Aorta (tissue), 5 donors: ENCODE results near the gene CTF1. TPM values are rescaled to one million over a fixed set of nuclear protein-coding genes. Genes with fewer than 3 reads are reported as not detected.

Experiments used
- ATAC-seq: fragments of 200-7000 bp; cut with Tn5 transposase; one replicate; pipeline ENCODE4 v1.9.1; 2022; ENCODE audit warnings: moderate library complexity; ENCODE audit not compliant: low FRiP score
- DNase-seq, 2 donors: peaks; one replicate each; pipeline ENCODE4 v3.0.0-alpha.2; 2020
- H3K27ac ChIP-seq, 2 donors: one replicate each; pipeline ENCODE4 v1.5.1; 2013; ENCODE audit warnings: low read length in 2 of 2, mild to moderate bottlenecking in 2 of 2, moderate library complexity in 2 of 2, control low read depth in 1 of 2, inconsistent platforms in 1 of 2, low read depth in 1 of 2
- H3K27me3 ChIP-seq, 2 donors: one replicate each; pipeline ENCODE4 v1.6.1; 2013; ENCODE audit warnings: control low read depth in 1 of 2, low read length in 1 of 2, mild to moderate bottlenecking in 1 of 2, moderate library complexity in 1 of 2; ENCODE audit not compliant: insufficient read depth in 2 of 2, control insufficient read depth in 1 of 2
- H3K36me3 ChIP-seq, 2 donors: one replicate each; pipeline ENCODE4 v1.6.1; 2013; ENCODE audit warnings: control low read depth in 1 of 2, low read length in 1 of 2, mild to moderate bottlenecking in 1 of 2; ENCODE audit not compliant: insufficient read depth in 2 of 2, control insufficient read depth in 1 of 2
- H3K4me1 ChIP-seq, 2 donors: one replicate each; pipeline ENCODE4 v1.6.1; 2013; ENCODE audit warnings: low read length in 2 of 2, control low read depth in 1 of 2, mild to moderate bottlenecking in 1 of 2, moderate library complexity in 1 of 2; ENCODE audit not compliant: insufficient read depth in 2 of 2, control insufficient read depth in 1 of 2
- H3K4me3 ChIP-seq, 2 donors: one replicate each; pipeline ENCODE4 v1.5.1; 2013; ENCODE audit warnings: low read length in 2 of 2, control low read depth in 1 of 2, mild to moderate bottlenecking in 1 of 2
- H3K9me3 ChIP-seq: one replicate; pipeline ENCODE4 v1.6.1; 2013; ENCODE audit warnings: mild to moderate bottlenecking, low read length; ENCODE audit not compliant: control insufficient read depth
- WGBS, 2 donors: extraction: QIAGEN DNeasy Blood & Tissue Kit; methylation state at CpG; one replicate each; pipeline ENCODE4 v1.1.7; 2013; 5-methylcytosine and 5-hydroxymethylcytosine counted together
- intact Hi-C, 2 donors: fragments of 100-400 bp; cut with DNase I; formaldehyde crosslinking; loops; one replicate each; pipeline versions ENCODE4 v1.14.2 to v1.15.0; 2022
- polyA plus RNA-seq, 2 donors: library from polyadenylated mRNA; stranded (reverse); fragments of 200-250 nt; gene quantifications; one replicate each; pipeline ENCODE4 v1.2.3, GENCODE V29; 2013
- total RNA-seq, 2 donors: library from RNA; stranded (reverse); fragmentation: NEBNext Ultra II Directional; extraction: Animal tissue kit (Norgen Biotek cat#: 25700); gene quantifications; one replicate each; pipeline ENCODE4 v1.2.1, GENCODE V29; 2021
- donor health status: healthy with polysubstance abuse.
- donor health status: Bipolar disorder and iron deficiency.
- donor health status: DM: no; HTN: no; CAD: no.
- donor health status: DM: no; HTN: no; CAD: no.
- donor health status: DM: yes; HTN: yes; CAD: no.

The CTF1 gene
- total and polyA plus RNA-seq, 4 donors = 6.2 to 7.9 (median 6.8) TPM

GRCh38 chr16:30866031-30866430 is 30.4 kb upstream of the CTF1 start:
- no peaks in the 10 kb centered on the region for H3K36me3 ChIP-seq
- no peaks in the 10 kb centered on the region for H3K27me3 ChIP-seq
- H3K4me3 ChIP-seq = no peak overlapping the region
- no peak for ATAC-seq
- H3K27ac ChIP-seq = no peak overlapping the region
- intact Hi-C loops = no loop called here
- H3K9me3 ChIP-seq = no peaks in the 10 kb centered on the region
- WGBS, 2 donors = 78 to 82% methylated on average over 6 of the region's 6 CpGs
- DNase-seq = peak in 1 of 2 donors; percentile 8
- no peaks in the 10 kb centered on the region for H3K4me1 ChIP-seq

- H3K27me3 ChIP-seq = no peaks in the 10 kb centered on the region
- H3K9me3 ChIP-seq = no peaks in the 10 kb centered on the region
- no peak for ATAC-seq
- intact Hi-C loops = no loop called here
- no peak overlapping the region for H3K4me3 ChIP-seq
- H3K4me1 ChIP-seq = no peaks in the 10 kb centered on the region
- no peaks in the 10 kb centered on the region for H3K36me3 ChIP-seq
- H3K27ac ChIP-seq = no peak overlapping the region
- no peak for DNase-seq
- WGBS, 2 donors = 87 to 89% methylated on average over 5 of the region's 5 CpGs
These were observed 28.7 kb upstream of the CTF1 start for GRCh38 chr16:30867747-30868146.

- intact Hi-C loops = loop anchor here in 1 of 2 donors (10.0 kb wide), 1 partner anchor 66 kb away; no protein-coding TSS in a partner anchor
These were observed 25.5 kb upstream of the CTF1 start for GRCh38 chr16:30870904-30871303.

DNA sequence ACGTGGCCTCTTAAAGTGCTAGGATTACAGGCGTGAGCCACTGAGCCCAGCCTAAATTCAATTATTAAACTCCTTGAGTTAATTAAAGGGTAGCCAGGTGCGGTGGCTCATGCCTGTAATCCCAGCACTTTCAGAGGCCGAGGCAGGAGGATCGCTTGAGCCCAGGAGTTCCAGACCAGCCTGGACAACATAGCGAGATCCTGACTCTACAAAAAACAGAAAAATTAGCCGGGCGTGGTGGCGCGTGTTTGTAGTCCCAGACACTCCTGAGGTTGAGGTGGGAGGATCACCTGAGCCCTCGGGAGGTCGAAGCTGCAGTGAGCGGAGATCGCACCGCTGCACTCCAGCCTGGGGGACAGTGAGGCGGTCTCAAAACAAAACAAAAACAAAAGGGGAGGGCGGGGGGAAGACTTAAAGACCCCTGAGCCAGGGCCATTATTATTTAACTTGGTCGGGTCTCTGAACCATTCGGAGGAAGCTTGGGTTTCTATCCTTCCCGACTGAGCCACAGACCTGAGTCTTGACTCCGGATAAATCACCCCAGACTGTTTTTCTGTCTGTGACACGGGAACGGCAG is 22.1 kb upstream of the CTF1 start:
- peak overlapping the region in 1 of 2 donors; percentile 25 for H3K27ac ChIP-seq
- H3K4me3 ChIP-seq = peak overlapping the region; percentile 12 to 85
- H3K27me3 ChIP-seq = no peaks in the 10 kb centered on the region
- H3K9me3 ChIP-seq = no peaks in the 10 kb centered on the region
- no peaks in the 10 kb centered on the region for H3K4me1 ChIP-seq
- WGBS, 2 donors = 23 to 26% methylated on average over 23 of the region's 23 CpGs
- ATAC-seq (no peak), DNase-seq (peak in 1 of 2 donors; percentile 72)
- H3K36me3 ChIP-seq = no peaks in the 10 kb centered on the region
- intact Hi-C loops = loop anchor here in 1 of 2 donors (10.0 kb wide), 1 partner anchor 70 kb away; no protein-coding TSS in a partner anchor

More at GRCh38 chr16:30870904-30871303, 25.5 kb upstream of the CTF1 start:
- 87 to 91% methylated on average over 6 of the region's 6 CpGs for WGBS, 2 donors
- Histone ChIP-seq H3K27me3 (no peaks in the 10 kb centered on the region), H3K36me3 (no peaks in the 10 kb centered on the region), H3K27ac (no peak overlapping the region), H3K9me3 (no peaks in the 10 kb centered on the region), H3K4me1 (no peaks in the 10 kb centered on the region), H3K4me3 (no peak overlapping the region)
- DNase-seq = peak in 1 of 2 donors; percentile 53
- no peak for ATAC-seq

DNA sequence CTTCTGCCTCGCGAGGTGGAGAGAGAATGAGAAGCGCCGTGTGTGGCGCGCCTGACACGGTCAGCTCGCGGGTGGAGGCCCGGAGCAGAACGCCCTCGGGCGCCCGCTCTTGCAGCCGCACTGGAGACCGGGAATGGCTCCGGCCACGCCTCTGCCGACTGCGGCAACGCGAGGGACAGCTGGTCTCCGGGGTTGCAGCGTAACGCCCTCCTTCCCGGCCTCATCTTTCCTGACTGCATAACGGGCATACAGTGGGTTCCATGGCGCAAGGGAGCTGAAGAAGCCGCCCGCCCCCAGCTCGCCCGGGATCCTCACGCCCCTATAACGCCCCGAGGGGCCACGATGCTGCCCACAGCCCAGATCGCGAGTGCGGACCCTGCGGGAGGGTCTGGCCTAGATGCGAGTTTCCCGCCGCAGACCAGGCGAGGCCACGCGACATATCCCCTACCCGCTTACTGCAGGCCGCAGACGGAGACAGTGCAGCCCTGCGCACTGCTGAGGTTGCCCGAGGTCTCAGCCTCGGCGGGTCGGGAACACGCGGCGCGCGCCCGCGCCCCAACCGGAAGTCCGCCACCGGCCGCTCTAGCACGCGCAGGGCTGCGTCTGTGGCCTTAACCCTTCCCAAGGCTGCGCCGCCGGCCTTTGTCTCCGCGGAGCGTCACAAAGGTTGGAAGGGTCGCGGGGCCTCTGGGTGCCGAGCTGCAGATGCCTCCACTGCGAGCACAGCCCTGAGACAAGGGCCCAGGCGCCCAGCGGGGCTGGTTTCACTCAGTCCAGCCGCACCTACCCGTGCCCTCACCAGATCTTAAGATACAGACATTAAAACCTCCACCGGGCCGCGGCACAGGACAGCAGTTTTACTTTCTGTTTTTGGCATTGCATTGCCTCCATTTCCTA is 21.3 kb upstream of the CTF1 start:
- H3K9me3 ChIP-seq = no peaks in the 10 kb centered on the region
- 0% methylated on average over 81 to 85 of the region's 85 CpGs for whole genome bisulfite sequencing, 2 donors
- peak overlapping the region; percentile 12 to 85 for H3K4me3 ChIP-seq
- ATAC-seq (peak; percentile 99), DNase-seq (peak; percentile 95 to 97)
- H3K27ac ChIP-seq = peak overlapping the region in 1 of 2 donors; percentile 83
- no peaks in the 10 kb centered on the region for H3K4me1 ChIP-seq
- no peaks in the 10 kb centered on the region for H3K27me3 ChIP-seq
- intact Hi-C loops = loop anchor here (1.0 to 10.0 kb wide), 3 partner anchors 46 to 70 kb away; no protein-coding TSS in a partner anchor
- H3K36me3 ChIP-seq = no peaks in the 10 kb centered on the region

DNA sequence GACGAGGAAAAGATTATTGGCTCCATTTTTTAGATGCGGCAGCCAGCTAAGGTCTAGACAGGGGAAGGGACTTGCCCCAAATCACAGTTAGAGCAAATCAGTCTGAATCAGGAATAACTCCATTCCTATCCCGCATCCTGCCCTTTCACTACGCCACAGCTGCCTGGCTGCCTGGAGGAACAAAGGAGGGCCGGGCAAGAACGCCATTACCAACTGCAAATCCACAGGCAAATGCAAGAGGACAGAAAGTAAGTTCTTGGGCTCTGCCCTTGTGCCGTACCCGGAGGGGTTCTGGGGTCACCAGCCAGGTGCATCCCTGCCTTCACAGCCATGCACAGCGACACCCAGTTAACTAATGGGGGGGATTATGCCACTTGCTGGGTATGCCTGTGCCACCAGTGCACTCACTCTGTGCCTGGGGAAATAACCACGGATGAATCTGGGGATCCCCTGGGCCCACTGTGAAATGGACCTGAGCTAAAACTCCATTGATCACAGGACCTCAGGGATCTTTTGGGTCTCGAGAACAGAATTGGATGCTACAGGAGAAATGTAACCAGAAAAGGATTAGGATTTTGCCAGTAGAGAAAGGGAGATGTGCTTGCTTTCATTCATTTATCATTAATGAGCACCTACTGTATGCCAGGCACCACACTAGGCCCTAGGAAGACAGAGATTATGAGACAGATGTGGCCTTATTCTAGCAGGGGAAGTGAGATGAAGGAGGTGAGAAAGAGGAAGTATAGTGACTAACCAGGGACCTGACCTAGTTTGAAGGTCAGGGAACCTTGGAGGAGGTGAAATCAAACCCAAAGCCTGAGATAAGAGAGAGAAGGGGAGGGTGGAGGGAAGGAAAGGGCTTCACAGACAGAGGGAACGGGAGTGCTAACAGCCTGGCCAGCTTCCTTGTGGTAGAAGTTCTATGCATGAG is 20.3 kb upstream of the CTF1 start:
- intact Hi-C loops = loop anchor here (1.0 to 10.0 kb wide), 4 partner anchors 17 to 71 kb away; no protein-coding TSS in a partner anchor
- Histone ChIP-seq H3K9me3 (no peaks in the 10 kb centered on the region), H3K4me3 (peak overlapping the region; percentile 12 to 85), H3K27me3 (no peaks in the 10 kb centered on the region), H3K27ac (peak overlapping the region; percentile 11 to 84), H3K36me3 (no peaks in the 10 kb centered on the region), H3K4me1 (no peaks in the 10 kb centered on the region)
- peak in 1 of 2 donors; percentile 0 for DNase-seq
- WGBS, 2 donors = 10 to 11% methylated on average over 12 of the region's 12 CpGs
- no peak for ATAC-seq

DNA sequence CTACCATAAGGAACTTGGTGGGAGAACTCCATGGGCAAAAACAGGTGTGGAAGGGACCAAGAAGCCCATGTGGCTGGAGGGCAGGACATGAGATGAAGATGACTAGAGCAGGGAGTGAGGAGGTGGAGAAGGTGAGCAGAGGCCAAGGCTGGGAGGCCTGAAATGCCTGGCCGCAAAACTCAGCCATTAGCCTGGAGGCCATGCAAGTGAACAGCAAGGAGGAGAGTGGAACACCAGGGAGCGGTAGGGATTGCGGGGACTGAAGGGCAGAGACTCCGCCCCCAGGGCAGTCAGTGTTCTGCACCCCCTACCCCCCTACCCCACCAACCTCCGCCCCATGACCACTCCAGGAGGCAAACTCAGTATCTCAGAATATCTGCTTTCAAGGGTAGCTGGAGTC is 19.5 kb upstream of the CTF1 start:
- ATAC-seq = no peak
- 74 to 83% methylated on average over 5 of the region's 5 CpGs for WGBS, 2 donors
- Histone ChIP-seq H3K9me3 (no peaks in the 10 kb centered on the region), H3K27me3 (no peaks in the 10 kb centered on the region), H3K36me3 (no peaks in the 10 kb centered on the region), H3K27ac (peak overlapping the region in 1 of 2 donors; percentile 84), H3K4me1 (no peaks in the 10 kb centered on the region), H3K4me3 (no peak overlapping the region)
- intact Hi-C loops = loop anchor here (2.0 to 10.0 kb wide), 3 partner anchors 16 to 72 kb away; no protein-coding TSS in a partner anchor
- DNase-seq = peak in 1 of 2 donors; percentile 28
